K562 (cell line): ENCODE data around the gene VWA7. TPM values are rescaled to one million over a fixed set of nuclear protein-coding genes. Genes with fewer than 3 reads are reported as not detected.

Source experiments
- BMI1 ChIP-seq: fragments of 150-350 bp; IDR thresholded peaks from 2 replicates; pipeline ENCODE4 v1.6.1; 2014; ENCODE audit warnings: low read length
- BRF1 ChIP-seq: IDR thresholded peaks from 3 replicates; pipeline ENCODE4 v1.6.1; 2011; ENCODE audit warnings: borderline replicate concordance, mild to moderate bottlenecking; ENCODE audit not compliant: insufficient read length; ENCODE audit errors: extremely low read depth
- DDX20 ChIP-seq: fragments of 450-650 bp; IDR thresholded peaks from 2 replicates; pipeline ENCODE4 v1.6.1; 2016; ENCODE audit warnings: missing genetic modification characterization, low read depth, mild to moderate bottlenecking, missing compliant biosample characterization, moderate library complexity
- ETV1 ChIP-seq: fragments of 450-650 bp; conservative IDR thresholded peaks from 2 replicates; pipeline ENCODE4 v1.6.1; 2016; ENCODE audit warnings: missing genetic modification characterization, control low read depth, low read depth, missing compliant biosample characterization
- FOXK2 ChIP-seq, 2 experiments: fragments of 450-650 bp; IDR thresholded peaks in 1 of 2; conservative IDR thresholded peaks in 1 of 2; 2 replicates each; pipeline ENCODE4 v1.6.1; 2016; ENCODE audit warnings: low read depth in 2 of 2, mild to moderate bottlenecking in 1 of 2
- GABPB1 ChIP-seq: sonication (generic); formaldehyde crosslinking; IDR thresholded peaks from 2 replicates; pipeline ENCODE4 v1.8.0; 2022; ENCODE audit warnings: mild to moderate bottlenecking, missing genetic modification reagents
- L3MBTL2 ChIP-seq: fragments of 450-650 bp; IDR thresholded peaks from 2 replicates; pipeline ENCODE4 v1.6.1; 2016; ENCODE audit warnings: mild to moderate bottlenecking, moderate library complexity
- MAZ ChIP-seq, 2 experiments: fragments of 450-650 bp in 1 of 2; sonication (generic) in 1 of 2; formaldehyde crosslinking; IDR thresholded peaks in 1 of 2; conservative IDR thresholded peaks in 1 of 2; 2 replicates each; pipeline versions ENCODE4 v1.4.0 to v1.5.0; 2020; ENCODE audit warnings: mild to moderate bottlenecking in 1 of 2, missing genetic modification reagents in 1 of 2
- RB1 ChIP-seq: fragments of 450-650 bp; IDR thresholded peaks from 2 replicates; pipeline ENCODE4 v1.6.1; 2017; ENCODE audit warnings: low read depth, mild to moderate bottlenecking
- RUNX1 ChIP-seq: sonication (generic); IDR thresholded peaks from 2 replicates; pipeline ENCODE4 v1.6.1; 2016; ENCODE audit warnings: antibody characterized with exemption, low read depth
- SMAD2 ChIP-seq: fragments of 150-350 bp; IDR thresholded peaks from 2 replicates; pipeline ENCODE4 v1.6.1; 2014; ENCODE audit warnings: low read depth, mild to moderate bottlenecking, low read length
- SUPT5H ChIP-seq: fragments of 450-650 bp; IDR thresholded peaks from 2 replicates; pipeline ENCODE4 v1.6.1; 2016
- ZBED1 ChIP-seq: IDR thresholded peaks from 2 replicates; pipeline ENCODE4 v1.6.1; 2014
- ZNF174 ChIP-seq: fragments of 250-450 bp; sonication (Bioruptor Pico); IDR thresholded peaks from 2 replicates; pipeline ENCODE4 v1.4.0; 2020; ENCODE audit warnings: mild to moderate bottlenecking
- ZNF282 ChIP-seq: sonication (generic); formaldehyde crosslinking; IDR thresholded peaks from 2 replicates; pipeline ENCODE4 v1.8.1; 2023; ENCODE audit warnings: missing genetic modification reagents
- ZNF407 ChIP-seq: fragments of 450-650 bp; IDR thresholded peaks from 2 replicates; pipeline ENCODE4 v1.6.1; 2016; ENCODE audit warnings: low read depth
- ZNF512 ChIP-seq: IDR thresholded peaks from 2 replicates; pipeline ENCODE4 v1.6.1; 2016; ENCODE audit warnings: missing genetic modification characterization, missing compliant biosample characterization
- ZNF668 ChIP-seq: fragments of 250-450 bp; sonication (Bioruptor Pico); IDR thresholded peaks from 2 replicates; pipeline ENCODE4 v1.8.0; 2022; ENCODE audit warnings: mild to moderate bottlenecking, inconsistent platforms
- polyA plus RNA-seq, 8 experiments: library from polyadenylated mRNA; depleted of rRNA in 4 of 8; stranded (reverse) in 5 of 8; unstranded in 3 of 8; fragments of >200 nt; fragmentation: Nextera tagmentation in 2 of 8; fragmentation: Illumina TruSeq in 1 of 8; extraction: Ambion mirVana in 2 of 8; extraction: Trizol in 1 of 8; gene quantifications; 2 replicates each; pipeline versions ENCODE4 v1.2.1 to v1.2.3, GENCODE V29; 2011 to 2014; ENCODE audit warnings: inconsistent platforms in 1 of 8, missing spikeins in 1 of 8
- total RNA-seq, 7 experiments: library from RNA; depleted of rRNA in 6 of 7; stranded (reverse); fragments of >200 nt in 6 of 7; fragmentation: Illumina TruSeq in 2 of 7; extraction: Trizol in 2 of 7; gene quantifications; 2 replicates each; pipeline versions ENCODE4 v1.2.1 to v1.2.3, GENCODE V29; 2011 to 2021; ENCODE audit warnings: low replicate concordance in 1 of 7
- TF ChIP-seq, protein P1 (sequence below): sonication (generic); formaldehyde crosslinking; IDR thresholded peaks from 2 replicates; pipeline ENCODE4 v1.8.0; 2022; ENCODE audit warnings: mild to moderate bottlenecking, low read depth, missing genetic modification reagents

VWA7 gene
- total and polyA plus RNA-seq, 9 of the 15 experiments (the other 6 are each of a cell fraction or from before 2014, with no cell fraction given): 0.18 to 2.9 (median 0.95) TPM

DNA sequence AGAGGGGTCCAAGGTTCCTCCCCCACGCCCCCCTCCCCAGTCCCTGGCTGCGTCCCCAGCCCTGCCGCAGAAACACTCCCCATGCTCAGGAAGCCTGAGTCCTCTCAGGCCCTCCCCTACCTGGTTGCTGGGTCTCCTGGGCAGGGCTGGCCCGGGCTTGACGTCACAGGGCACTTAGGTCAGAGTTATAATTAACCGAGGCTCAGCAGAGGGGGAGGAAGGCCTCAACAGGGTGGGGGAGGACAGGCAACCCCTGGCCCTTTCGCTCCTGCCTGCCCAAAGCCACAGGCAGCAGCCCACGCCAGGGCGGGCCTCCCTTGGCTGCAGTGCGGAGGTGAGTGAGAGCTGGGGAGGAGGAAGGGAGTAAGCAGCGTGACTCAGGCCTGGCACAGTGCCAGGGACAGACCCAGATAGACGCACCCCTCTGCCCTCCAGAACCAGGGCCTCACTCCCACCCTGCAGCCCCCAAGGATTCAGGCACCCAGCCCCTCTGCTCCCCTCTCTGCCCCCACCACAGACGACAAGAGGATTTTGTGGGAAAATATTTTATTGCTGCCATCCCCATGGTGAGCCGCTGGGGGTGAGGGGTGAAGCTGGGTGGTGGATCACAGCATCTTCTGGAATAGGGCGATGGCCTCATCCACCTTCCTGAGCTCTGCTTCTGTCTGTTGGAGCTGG is at the start of gene VWA7 (continued):
- TF ChIP-seq ZNF407 (no peak), BMI1 (no peak), ZNF282 (CRISPR knock-in tag) (no peak), DDX20 (tag) (no peak), ZBED1 (peak; percentile 92), L3MBTL2 (peak; percentile 80), ZNF668 (CRISPR knock-in tag) (0 out of 2 replicates have a peak, but pooled peaks have one; percentile 58), ZNF174 (CRISPR knock-in tag) (no peak), RUNX1 (peak; percentile 89; the same call in 1 of the 2 replicates), MAZ (CRISPR knock-in tag; conservative IDR thresholded peaks at IDR 0.05 in 1 of 2, IDR thresholded peaks at IDR 0.05 in 1 of 2) (peak; percentile 99), ZNF512 (tag) (no peak), BRF1 (no peak), SMAD2 (no peak), RB1 (peak; percentile 90), GABPB1 (peak; percentile 85; the same call in 1 of the 2 replicates), ETV1 (tag) (peak; percentile 83), SUPT5H (peak; percentile 83), FOXK2 (conservative IDR thresholded peaks at IDR 0.05 in 1 of 2, IDR thresholded peaks at IDR 0.05 in 1 of 2; ENCODE audit: low read depth in 2 of 2) (peak; percentile 59 to 80; a peak in 2 of 4 replicates)
- TF ChIP-seq, protein P1, sequence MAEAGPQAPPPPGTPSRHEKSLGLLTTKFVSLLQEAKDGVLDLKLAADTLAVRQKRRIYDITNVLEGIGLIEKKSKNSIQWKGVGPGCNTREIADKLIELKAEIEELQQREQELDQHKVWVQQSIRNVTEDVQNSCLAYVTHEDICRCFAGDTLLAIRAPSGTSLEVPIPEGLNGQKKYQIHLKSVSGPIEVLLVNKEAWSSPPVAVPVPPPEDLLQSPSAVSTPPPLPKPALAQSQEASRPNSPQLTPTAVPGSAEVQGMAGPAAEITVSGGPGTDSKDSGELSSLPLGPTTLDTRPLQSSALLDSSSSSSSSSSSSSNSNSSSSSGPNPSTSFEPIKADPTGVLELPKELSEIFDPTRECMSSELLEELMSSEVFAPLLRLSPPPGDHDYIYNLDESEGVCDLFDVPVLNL (CRISPR knock-in tag): no peak
